Measurements from ENCODE around the gene ITIH6.
"Not testable (repeated sequence)": the region's sequence is repeated elsewhere in the genome, so short reads cannot be mapped to it uniquely, and the experiment has no call there.

The ITIH6 gene

GRCh38 chrX:54794795-54795194 lies 3.3 kb downstream of the ITIH6 start:
- DNase-seq: no peak

GRCh38 chrX:54794028-54794427 lies 4.0 kb downstream of the ITIH6 start:
- no peak for DNase-seq

- DNase-seq: not testable (repeated sequence)
These were observed 8.7 kb downstream of the ITIH6 start for GRCh38 chrX:54789405-54789804.

- no peak for DNase-seq
These were observed 9.6 kb downstream of the ITIH6 start for GRCh38 chrX:54788446-54788845.

GRCh38 chrX:54786967-54787366 lies 11.1 kb downstream of the ITIH6 start:
- DNase-seq: no peak

- DNase-seq: no peak
These were observed 12.2 kb downstream of the ITIH6 start for GRCh38 chrX:54785901-54786300.

- no peak for DNase-seq
These were observed 20.9 kb downstream of the ITIH6 start for GRCh38 chrX:54776987-54777672.

GRCh38 chrX:54776061-54776460 lies 22.0 kb downstream of the ITIH6 start:
- no peak for DNase-seq

- DNase-seq: not testable (repeated sequence)
These were observed 23.5 kb downstream of the ITIH6 start for GRCh38 chrX:54774391-54775094.

- DNase-seq: no peak
These were observed 39.7 kb downstream of the ITIH6 start for GRCh38 chrX:54758114-54759055.

GRCh38 chrX:54754854-54755253 lies 43.2 kb downstream of the ITIH6 start:
- no peak for DNase-seq

GRCh38 chrX:54748626-54749025 lies 49.4 kb downstream of the ITIH6 start:
- DNase-seq: no peak

GRCh38 chrX:54747733-54748393 lies 50.2 kb downstream of the ITIH6 start:
- no peak for DNase-seq

GRCh38 chrX:54746928-54747327 lies 51.1 kb downstream of the ITIH6 start:
- no peak for DNase-seq

GRCh38 chrX:54745676-54746075 lies 52.4 kb downstream of the ITIH6 start:
- DNase-seq: no peak

- DNase-seq: not testable (repeated sequence)
These were observed 59.5 kb downstream of the ITIH6 start for GRCh38 chrX:54738567-54738966.

- DNase-seq: not testable (repeated sequence)
These were observed 61.6 kb downstream of the ITIH6 start for GRCh38 chrX:54736298-54736942.

- no peak for DNase-seq
These were observed 76.6 kb downstream of the ITIH6 start for GRCh38 chrX:54721424-54721823.

- DNase-seq: no peak
These were observed 82.4 kb downstream of the ITIH6 start for GRCh38 chrX:54715621-54716020.

GRCh38 chrX:54714424-54714823 lies 83.6 kb downstream of the ITIH6 start:
- no peak for DNase-seq

GRCh38 chrX:54711735-54712134 lies 86.3 kb downstream of the ITIH6 start:
- DNase-seq: no peak

- no peak for DNase-seq
These were observed 87.1 kb downstream of the ITIH6 start for GRCh38 chrX:54710920-54711319.
